IMR-90 (cell line): ENCODE measurements around the gene DENR. TPM values are rescaled to one million over a fixed set of nuclear protein-coding genes. Genes with fewer than 3 reads are reported as not detected.

Source experiments
- ATAC-seq: fragments of 200-7000 bp; cut with Tn5 transposase; 2 replicates; pipeline ENCODE4 v1.9.1; 2020; ENCODE audit warnings: low read depth, mild to moderate bottlenecking, moderate library complexity
- BruUV-seq: library from RNA; stranded (reverse); fragments of 400-500 nt; replicated peaks from 2 replicates; lab custom pipeline; 2021; lab: Mats Ljungman, UMichigan
- CTCF ChIA-PET: fragments of 300-600 bp; formaldehyde crosslinking; extraction: SDS; loops from one replicate; lab custom pipeline; 2021; ENCODE audit warnings: antibody characterized with exemption; lab: Yijun Ruan, JAX
- POLR2A ChIA-PET: fragments of 300-600 bp; sonication (Branson Sonifier 250); formaldehyde crosslinking; loops from one replicate; lab custom pipeline; 2022; ENCODE audit warnings: antibody characterized with exemption; ENCODE audit not compliant: unreplicated experiment; lab: Charles Lee
- DNase-seq: peaks from one replicate; pipeline ENCODE4 v3.0.0; 2013
- H2AFZ ChIP-seq: replicated peaks from 2 replicates; pipeline ENCODE3; 2013; ENCODE audit warnings: low read length, mild to moderate bottlenecking; ENCODE audit not compliant: poor library complexity
- H2AK5ac ChIP-seq: 2 replicates; pipeline ENCODE4 v1.6.1; 2013; ENCODE audit warnings: low read depth, low read length, inconsistent platforms
- H2AK9ac ChIP-seq: replicated peaks from 2 replicates; pipeline ENCODE3; 2013; ENCODE audit warnings: mild to moderate bottlenecking, low read depth, low read length, moderate library complexity; ENCODE audit not compliant: poor library complexity
- H2BK120ac ChIP-seq: 2 replicates; pipeline ENCODE4 v1.6.1; 2013; ENCODE audit warnings: low read depth, low read length, inconsistent platforms
- H2BK15ac ChIP-seq: 3 replicates; pipeline ENCODE4 v1.6.1; 2013; ENCODE audit warnings: low read depth, low read length, inconsistent platforms
- H2BK20ac ChIP-seq: 2 replicates; pipeline ENCODE4 v1.6.1; 2013; ENCODE audit warnings: low read depth, mild to moderate bottlenecking, inconsistent platforms, low read length, moderate library complexity
- H2BK5ac ChIP-seq: 2 replicates; pipeline ENCODE4 v1.6.1; 2013; ENCODE audit warnings: mild to moderate bottlenecking, low read depth, low read length, inconsistent platforms; ENCODE audit not compliant: poor library complexity, severe bottlenecking
- H3K14ac ChIP-seq: replicated peaks from 2 replicates; pipeline ENCODE4 v1.6.1; 2013; ENCODE audit warnings: low read depth, low read length, inconsistent platforms
- H3K18ac ChIP-seq: 2 replicates; pipeline ENCODE4 v1.6.1; 2013; ENCODE audit warnings: low read depth, low read length, control low read depth
- H3K23ac ChIP-seq: 2 replicates; pipeline ENCODE4 v1.6.1; 2013; ENCODE audit warnings: low read depth, low read length, inconsistent platforms
- H3K27ac ChIP-seq: 2 replicates; pipeline ENCODE4 v1.5.1; 2013; ENCODE audit warnings: mild to moderate bottlenecking, control low read depth, low read length; ENCODE audit not compliant: insufficient read depth
- H3K27me3 ChIP-seq: 2 replicates; pipeline ENCODE4 v1.6.1; 2013; ENCODE audit warnings: low read length; ENCODE audit not compliant: control insufficient read depth, insufficient read depth
- H3K36me3 ChIP-seq: 2 replicates; pipeline ENCODE4 v1.6.1; 2013; ENCODE audit warnings: low read length, mixed read lengths; ENCODE audit not compliant: control insufficient read depth, insufficient read depth
- H3K4ac ChIP-seq: 2 replicates; pipeline ENCODE4 v1.6.1; 2013; ENCODE audit warnings: low read depth, low read length, inconsistent platforms
- H3K4me1 ChIP-seq: 2 replicates; pipeline ENCODE4 v1.6.1; 2013; ENCODE audit warnings: low read length, mixed read lengths; ENCODE audit not compliant: control insufficient read depth, insufficient read depth
- H3K4me2 ChIP-seq: 2 replicates; pipeline ENCODE4 v1.6.1; 2013; ENCODE audit warnings: low read depth, mild to moderate bottlenecking, control low read depth, low read length, moderate library complexity
- H3K4me3 ChIP-seq: 2 replicates; pipeline ENCODE4 v1.5.1; 2013; ENCODE audit warnings: low read depth, mild to moderate bottlenecking, control low read depth, low read length, moderate library complexity; ENCODE audit not compliant: insufficient read depth
- H3K56ac ChIP-seq: 2 replicates; pipeline ENCODE4 v1.6.1; 2013; ENCODE audit warnings: low read length, inconsistent platforms; ENCODE audit not compliant: insufficient read depth; ENCODE audit errors: extremely low read depth
- H3K79me1 ChIP-seq, 2 experiments: 2 replicates each; pipeline ENCODE4 v1.6.1; 2013; ENCODE audit warnings: low read length in 2 of 2, inconsistent platforms in 1 of 2, low read depth in 1 of 2
- H3K9ac ChIP-seq: 2 replicates; pipeline ENCODE4 v1.6.1; 2013; ENCODE audit warnings: low read depth, low read length, control low read depth
- H3K9me1 ChIP-seq: 2 replicates; pipeline ENCODE4 v1.6.1; 2013; ENCODE audit warnings: low read length, inconsistent platforms; ENCODE audit not compliant: insufficient read depth
- H3K9me3 ChIP-seq: 2 replicates; pipeline ENCODE4 v1.6.1; 2013; ENCODE audit warnings: low read length; ENCODE audit not compliant: control insufficient read depth, insufficient read depth
- H4K20me1 ChIP-seq: 2 replicates; pipeline ENCODE4 v1.6.1; 2013; ENCODE audit warnings: low read length, inconsistent platforms; ENCODE audit not compliant: insufficient read depth
- H4K5ac ChIP-seq: 2 replicates; pipeline ENCODE4 v1.6.1; 2013; ENCODE audit warnings: mild to moderate bottlenecking, low read depth, low read length, control low read depth
- H4K8ac ChIP-seq, 2 experiments: 2 replicates each; pipeline ENCODE4 v1.6.1; 2013; ENCODE audit warnings: low read depth in 2 of 2, low read length in 2 of 2, control low read depth in 1 of 2, inconsistent platforms in 1 of 2
- H4K91ac ChIP-seq: 2 replicates; pipeline ENCODE4 v1.6.1; 2013; ENCODE audit warnings: low read depth, low read length, inconsistent platforms; ENCODE audit not compliant: insufficient read depth
- BHLHE40 ChIP-seq: fragments of 150-350 bp; IDR thresholded peaks from 2 replicates; pipeline ENCODE4 v1.6.1; 2016; ENCODE audit warnings: mild to moderate bottlenecking, low read depth, low read length
- CEBPB ChIP-seq: IDR thresholded peaks from 2 replicates; pipeline ENCODE4 v1.6.1; 2012; ENCODE audit warnings: low read depth, low read length, improper control_type of control experiment
- FOS ChIP-seq: fragments of 150-350 bp; IDR thresholded peaks from 2 replicates; pipeline ENCODE4 v1.6.1; 2016; ENCODE audit warnings: low read depth, low read length
- MAZ ChIP-seq: IDR thresholded peaks from 2 replicates; pipeline ENCODE4 v1.6.1; 2012; ENCODE audit warnings: low read depth, mild to moderate bottlenecking, low read length, improper control_type of control experiment, moderate library complexity, borderline replicate concordance
- MXI1 ChIP-seq: IDR thresholded peaks from 2 replicates; pipeline ENCODE4 v1.6.1; 2012; ENCODE audit warnings: low read depth, mild to moderate bottlenecking, low read length, moderate library complexity, borderline replicate concordance
- POLR2A ChIP-seq: IDR thresholded peaks from 2 replicates; pipeline ENCODE4 v1.6.1; 2012; ENCODE audit warnings: mild to moderate bottlenecking, low read depth, low read length
- RCOR1 ChIP-seq: IDR thresholded peaks from 2 replicates; pipeline ENCODE4 v1.6.1; 2012; ENCODE audit warnings: mild to moderate bottlenecking, low read length, improper control_type of control experiment; ENCODE audit not compliant: insufficient replicate concordance
- SMC3 ChIP-seq: fragments of 150-350 bp; IDR thresholded peaks from 2 replicates; pipeline ENCODE4 v1.6.1; 2016; ENCODE audit warnings: low read depth, mild to moderate bottlenecking, antibody characterized with exemption, low read length, moderate library complexity
- WGBS, 2 experiments: methylation state at CpG; one replicate each; pipeline versions ENCODE4 v1.1.5 to v1.1.7; 2013; ENCODE audit warnings: missing lambda C conversion rate in 2 of 2; ENCODE audit not compliant: insufficient read length in 1 of 2; ENCODE audit errors: extremely low coverage in 2 of 2; 5-methylcytosine and 5-hydroxymethylcytosine counted together
- dilution Hi-C: fragments of 300-500 bp; cut with HindIII; formaldehyde crosslinking; loops from one replicate; pipeline ENCODE4 v1.14.3; 2018; ENCODE audit warnings: low sequenced_read_pairs; ENCODE audit not compliant: unreplicated experiment
- in situ Hi-C: fragments of 300-500 bp; cut with MboI; formaldehyde crosslinking; loops from 3 replicates; pipeline ENCODE4 v1.14.3; 2019; ENCODE audit warnings: low sequenced_read_pairs, inconsistent platforms, mixed read lengths
- intact Hi-C: fragments of 100-400 bp; cut with micrococcal nuclease; formaldehyde crosslinking; loops from 2 replicates; pipeline ENCODE4 v1.10.0; 2022
- polyA plus RNA-seq, 3 experiments: library from polyadenylated mRNA; depleted of rRNA; stranded (reverse); fragments of >200 nt; gene quantifications; 2 replicates each; pipeline ENCODE4 v1.2.3, GENCODE V29; 2012; ENCODE audit warnings: low replicate concordance in 1 of 3
- total RNA-seq: library from RNA; depleted of rRNA; stranded (reverse); fragments of >200 nt; gene quantifications from 2 replicates; pipeline ENCODE4 v1.2.3, GENCODE V29; 2012
- TF ChIP-seq, protein P1 (sequence below): conservative IDR thresholded peaks from 2 replicates; pipeline ENCODE4 v1.5.1; 2012; ENCODE audit warnings: mild to moderate bottlenecking, low read depth, low read length, improper control_type of control experiment

DENR gene
- total and polyA plus RNA-seq, 2 of the 4 experiments (the other 2 are of a cell fraction) = 8.2 to 24.5 TPM

DNA sequence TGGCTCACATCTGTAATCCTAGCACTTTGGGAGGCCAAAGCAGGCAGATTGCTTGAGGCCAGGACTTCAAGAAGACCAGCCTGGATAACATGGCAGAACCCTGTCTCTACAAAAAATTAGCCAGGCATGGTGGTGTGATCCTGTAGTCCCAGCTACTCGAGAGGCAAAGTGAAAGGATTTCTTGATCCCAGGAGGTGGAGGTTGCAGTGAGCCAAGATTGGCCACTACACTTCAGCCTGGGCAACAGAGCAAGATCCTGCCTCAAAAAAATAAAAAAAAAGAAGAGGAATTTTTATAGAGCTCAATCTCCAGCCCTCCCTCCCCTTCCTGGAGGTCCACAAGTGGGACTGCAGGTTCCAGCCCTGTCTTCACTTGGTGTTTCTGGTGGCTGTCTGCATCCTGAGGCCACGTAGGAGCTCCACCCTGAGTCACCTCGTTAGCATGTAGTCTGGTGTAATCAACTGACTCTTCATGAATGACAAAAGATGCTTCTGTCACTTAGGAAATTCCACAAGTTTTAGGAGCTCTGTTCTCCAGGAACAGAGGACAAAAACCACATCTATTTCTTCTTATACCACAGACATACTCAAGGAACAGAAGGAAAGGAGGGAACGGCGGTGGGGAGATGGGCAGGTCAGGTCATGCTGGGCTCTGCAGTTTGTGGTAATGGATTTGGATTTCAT is 37.9 kb downstream of the DENR start:
- intact Hi-C loops (loop anchor here (5.0 kb wide), 1 partner anchor 72 kb away; no protein-coding TSS in a partner anchor), dilution Hi-C loops (no loop called here), in situ Hi-C loops (loop anchor here (5.0 kb wide), 1 partner anchor 167 kb away; no protein-coding TSS in a partner anchor)
- Histone ChIP-seq H2AK9ac (no peak overlapping the region), H2AK5ac (no peak overlapping the region), H3K4me1 (0 out of 2 replicates have a peak, but pooled peaks cover 3% of the 10 kb centered on the region), H3K27ac (no peak overlapping the region), H3K14ac (no peak overlapping the region), H2BK120ac (no peak overlapping the region), H3K56ac (no peak overlapping the region), H3K36me3 (no peaks in the 10 kb centered on the region), H3K4ac (no peak overlapping the region), H3K18ac (no peak overlapping the region), H3K27me3 (no peaks in the 10 kb centered on the region), H4K5ac (no peak overlapping the region), H2BK5ac (no peak overlapping the region), H4K91ac (no peak overlapping the region), H4K20me1 (no peaks in the 10 kb centered on the region), H3K9me1 (no peaks in the 10 kb centered on the region), H3K23ac (no peak overlapping the region), H4K8ac (peak overlapping the region in 1 of 2 experiments; percentile 62; a peak in 1 of 4 replicates), H2BK15ac (no peak overlapping the region), H3K9ac (no peak overlapping the region), H2BK20ac (no peak overlapping the region), H3K4me3 (no peak overlapping the region), H3K9me3 (no peaks in the 10 kb centered on the region), H3K4me2 (no peak overlapping the region), H3K79me1 (no peaks in the 10 kb centered on the region), H2AFZ (peak overlapping the region; percentile 66)
- ATAC-seq (no peak), DNase-seq (peak; percentile 31)
- TF ChIP-seq SMC3 = no peak
- TF ChIP-seq, protein P1, sequence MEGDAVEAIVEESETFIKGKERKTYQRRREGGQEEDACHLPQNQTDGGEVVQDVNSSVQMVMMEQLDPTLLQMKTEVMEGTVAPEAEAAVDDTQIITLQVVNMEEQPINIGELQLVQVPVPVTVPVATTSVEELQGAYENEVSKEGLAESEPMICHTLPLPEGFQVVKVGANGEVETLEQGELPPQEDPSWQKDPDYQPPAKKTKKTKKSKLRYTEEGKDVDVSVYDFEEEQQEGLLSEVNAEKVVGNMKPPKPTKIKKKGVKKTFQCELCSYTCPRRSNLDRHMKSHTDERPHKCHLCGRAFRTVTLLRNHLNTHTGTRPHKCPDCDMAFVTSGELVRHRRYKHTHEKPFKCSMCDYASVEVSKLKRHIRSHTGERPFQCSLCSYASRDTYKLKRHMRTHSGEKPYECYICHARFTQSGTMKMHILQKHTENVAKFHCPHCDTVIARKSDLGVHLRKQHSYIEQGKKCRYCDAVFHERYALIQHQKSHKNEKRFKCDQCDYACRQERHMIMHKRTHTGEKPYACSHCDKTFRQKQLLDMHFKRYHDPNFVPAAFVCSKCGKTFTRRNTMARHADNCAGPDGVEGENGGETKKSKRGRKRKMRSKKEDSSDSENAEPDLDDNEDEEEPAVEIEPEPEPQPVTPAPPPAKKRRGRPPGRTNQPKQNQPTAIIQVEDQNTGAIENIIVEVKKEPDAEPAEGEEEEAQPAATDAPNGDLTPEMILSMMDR = no peak
- no peak for TF ChIP-seq MXI1
- TF ChIP-seq CEBPB = peak; percentile 35
- no peak for TF ChIP-seq POLR2A
- TF ChIP-seq RCOR1 = no peak
- TF ChIP-seq FOS = no peak
- TF ChIP-seq MAZ = no peak
- TF ChIP-seq BHLHE40 = no peak
- no TSS peak for BruUV-seq
- POLR2A ChIA-PET = no interaction called here
- 20% methylated on average over 1 of the region's 5 CpGs; no CpG with 5 or more reads in 1 of the 2 experiments for WGBS, 2 experiments
- CTCF ChIA-PET = interaction anchor here (0.6 to 0.7 kb wide), 3 partner anchors 10 to 176 kb away, joined by 3 read pairs; partner anchors contain the start of gene ABCB9
